Type B pancreatic cell (in vitro differentiated cells): Measurements from ENCODE around the gene EPHA8. TPM values are rescaled to one million over a fixed set of nuclear protein-coding genes. Genes with fewer than 3 reads are reported as not detected.

Experiments
- DNase-seq: peaks from one replicate; pipeline ENCODE4 v3.0.0; 2021; ENCODE audit warnings: mixed read lengths; ENCODE audit not compliant: unreplicated experiment; ENCODE audit errors: extremely low spot score
- H3K27ac Mint-ChIP-seq: 2 replicates; pipeline ENCODE4 v1.8.0; 2021; ENCODE audit warnings: mild to moderate bottlenecking, mixed read lengths
- H3K27me3 Mint-ChIP-seq: 2 replicates; pipeline ENCODE4 v1.8.0; 2021; ENCODE audit warnings: mixed read lengths
- H3K36me3 Mint-ChIP-seq: 2 replicates; pipeline ENCODE4 v1.8.0; 2021; ENCODE audit warnings: mixed read lengths
- H3K4me1 Mint-ChIP-seq: one replicate; pipeline ENCODE4 v1.8.0; 2021; ENCODE audit warnings: mixed read lengths; ENCODE audit not compliant: unreplicated experiment
- H3K4me3 Mint-ChIP-seq: 2 replicates; pipeline ENCODE4 v1.8.0; 2021; ENCODE audit warnings: mild to moderate bottlenecking, mixed read lengths
- H3K9me3 Mint-ChIP-seq: 2 replicates; pipeline ENCODE4 v1.8.0; 2021; ENCODE audit warnings: mixed read lengths
- CTCF ChIP-seq: fragments of 200-600 bp; sonication (generic); conservative IDR thresholded peaks from 2 replicates; pipeline ENCODE4 v1.5.0; 2021; ENCODE audit warnings: antibody characterized with exemption, mild to moderate bottlenecking
- total RNA-seq: library from RNA; stranded (reverse); gene quantifications from 2 replicates; pipeline ENCODE4 v1.2.1, GENCODE V29; 2021; ENCODE audit warnings: low replicate concordance

The EPHA8 gene
- total RNA-seq, 1 donor from 2014 or later, result 0.46 TPM

GRCh38 chr1:22530715-22531114 is 32.6 kb upstream of the EPHA8 start:
- Mint-ChIP-seq H3K4me1 (peaks cover 23% of the 10 kb centered on the region), H3K27ac (no peak overlapping the region), H3K36me3 (peaks cover 9% of the 10 kb centered on the region), H3K27me3 (no peaks in the 10 kb centered on the region), H3K4me3 (no peak overlapping the region), H3K9me3 (no peaks in the 10 kb centered on the region)
- TF ChIP-seq CTCF, result no peak
- DNase-seq, result no peak

- DNase-seq, result no peak
- Mint-ChIP-seq H3K4me1 (peaks cover 26% of the 10 kb centered on the region), H3K27me3 (no peaks in the 10 kb centered on the region), H3K27ac (no peak overlapping the region), H3K4me3 (no peak overlapping the region), H3K9me3 (no peaks in the 10 kb centered on the region), H3K36me3 (peaks cover 9% of the 10 kb centered on the region)
- no peak for TF ChIP-seq CTCF
These were observed 32.0 kb upstream of the EPHA8 start for GRCh38 chr1:22531251-22531650.

- TF ChIP-seq CTCF, result no peak
- no peak for DNase-seq
- Mint-ChIP-seq H3K27ac (peak overlapping the region; percentile 31), H3K4me3 (no peak overlapping the region), H3K9me3 (no peaks in the 10 kb centered on the region), H3K4me1 (peaks cover 12% of the 10 kb centered on the region), H3K27me3 (no peaks in the 10 kb centered on the region), H3K36me3 (peaks cover 5% of the 10 kb centered on the region)
These were observed 29.9 kb upstream of the EPHA8 start for GRCh38 chr1:22533244-22533895.

GRCh38 chr1:22534951-22535350 is 28.3 kb upstream of the EPHA8 start:
- Mint-ChIP-seq H3K27ac (no peak overlapping the region), H3K27me3 (no peaks in the 10 kb centered on the region), H3K4me3 (no peak overlapping the region), H3K9me3 (no peaks in the 10 kb centered on the region), H3K36me3 (peaks cover 3% of the 10 kb centered on the region), H3K4me1 (peaks cover 8% of the 10 kb centered on the region)
- no peak for TF ChIP-seq CTCF
- no peak for DNase-seq

GRCh38 chr1:22535399-22535798 is 27.9 kb upstream of the EPHA8 start:
- H3K9me3 Mint-ChIP-seq, result no peaks in the 10 kb centered on the region
- no peak overlapping the region for H3K4me3 Mint-ChIP-seq
- peaks cover 4% of the 10 kb centered on the region for H3K4me1 Mint-ChIP-seq
- no peaks in the 10 kb centered on the region for H3K36me3 Mint-ChIP-seq
- DNase-seq, result no peak
- no peak for TF ChIP-seq CTCF
- no peaks in the 10 kb centered on the region for H3K27me3 Mint-ChIP-seq
- H3K27ac Mint-ChIP-seq, result no peak overlapping the region

GRCh38 chr1:22536506-22536905 is 26.8 kb upstream of the EPHA8 start:
- no peaks in the 10 kb centered on the region for H3K27me3 Mint-ChIP-seq
- no peak overlapping the region for H3K27ac Mint-ChIP-seq
- no peak for DNase-seq
- no peaks in the 10 kb centered on the region for H3K9me3 Mint-ChIP-seq
- H3K4me3 Mint-ChIP-seq, result no peak overlapping the region
- no peak for TF ChIP-seq CTCF
- H3K36me3 Mint-ChIP-seq, result no peaks in the 10 kb centered on the region
- H3K4me1 Mint-ChIP-seq, result peaks cover 4% of the 10 kb centered on the region
